IMR-90 (cell line): ENCODE results near the gene SPATA46. TPM values are rescaled to one million over a fixed set of nuclear protein-coding genes. Genes with fewer than 3 reads are reported as not detected.

Source experiments
- ATAC-seq: fragments of 200-7000 bp; cut with Tn5 transposase; 2 replicates; pipeline ENCODE4 v1.9.1; 2020; ENCODE audit warnings: low read depth, mild to moderate bottlenecking, moderate library complexity
- BruUV-seq: library from RNA; stranded (reverse); fragments of 400-500 nt; replicated peaks from 2 replicates; lab custom pipeline; 2021; lab: Mats Ljungman, UMichigan
- CTCF ChIA-PET: fragments of 300-600 bp; formaldehyde crosslinking; extraction: SDS; loops from one replicate; lab custom pipeline; 2021; ENCODE audit warnings: antibody characterized with exemption; lab: Yijun Ruan, JAX
- POLR2A ChIA-PET: fragments of 300-600 bp; sonication (Branson Sonifier 250); formaldehyde crosslinking; loops from one replicate; lab custom pipeline; 2022; ENCODE audit warnings: antibody characterized with exemption; ENCODE audit not compliant: unreplicated experiment; lab: Charles Lee
- DNase-seq: peaks from one replicate; pipeline ENCODE4 v3.0.0; 2013
- H2AFZ ChIP-seq: replicated peaks from 2 replicates; pipeline ENCODE3; 2013; ENCODE audit warnings: low read length, mild to moderate bottlenecking; ENCODE audit not compliant: poor library complexity
- H2AK5ac ChIP-seq: 2 replicates; pipeline ENCODE4 v1.6.1; 2013; ENCODE audit warnings: low read depth, low read length, inconsistent platforms
- H2AK9ac ChIP-seq: replicated peaks from 2 replicates; pipeline ENCODE3; 2013; ENCODE audit warnings: mild to moderate bottlenecking, low read depth, low read length, moderate library complexity; ENCODE audit not compliant: poor library complexity
- H2BK120ac ChIP-seq: 2 replicates; pipeline ENCODE4 v1.6.1; 2013; ENCODE audit warnings: low read depth, low read length, inconsistent platforms
- H2BK15ac ChIP-seq: 3 replicates; pipeline ENCODE4 v1.6.1; 2013; ENCODE audit warnings: low read depth, low read length, inconsistent platforms
- H2BK20ac ChIP-seq: 2 replicates; pipeline ENCODE4 v1.6.1; 2013; ENCODE audit warnings: low read depth, mild to moderate bottlenecking, inconsistent platforms, low read length, moderate library complexity
- H2BK5ac ChIP-seq: 2 replicates; pipeline ENCODE4 v1.6.1; 2013; ENCODE audit warnings: mild to moderate bottlenecking, low read depth, low read length, inconsistent platforms; ENCODE audit not compliant: poor library complexity, severe bottlenecking
- H3K14ac ChIP-seq: replicated peaks from 2 replicates; pipeline ENCODE4 v1.6.1; 2013; ENCODE audit warnings: low read depth, low read length, inconsistent platforms
- H3K18ac ChIP-seq: 2 replicates; pipeline ENCODE4 v1.6.1; 2013; ENCODE audit warnings: low read depth, low read length, control low read depth
- H3K23ac ChIP-seq: 2 replicates; pipeline ENCODE4 v1.6.1; 2013; ENCODE audit warnings: low read depth, low read length, inconsistent platforms
- H3K27ac ChIP-seq: 2 replicates; pipeline ENCODE4 v1.5.1; 2013; ENCODE audit warnings: mild to moderate bottlenecking, control low read depth, low read length; ENCODE audit not compliant: insufficient read depth
- H3K27me3 ChIP-seq: 2 replicates; pipeline ENCODE4 v1.6.1; 2013; ENCODE audit warnings: low read length; ENCODE audit not compliant: control insufficient read depth, insufficient read depth
- H3K36me3 ChIP-seq: 2 replicates; pipeline ENCODE4 v1.6.1; 2013; ENCODE audit warnings: low read length, mixed read lengths; ENCODE audit not compliant: control insufficient read depth, insufficient read depth
- H3K4ac ChIP-seq: 2 replicates; pipeline ENCODE4 v1.6.1; 2013; ENCODE audit warnings: low read depth, low read length, inconsistent platforms
- H3K4me1 ChIP-seq: 2 replicates; pipeline ENCODE4 v1.6.1; 2013; ENCODE audit warnings: low read length, mixed read lengths; ENCODE audit not compliant: control insufficient read depth, insufficient read depth
- H3K4me2 ChIP-seq: 2 replicates; pipeline ENCODE4 v1.6.1; 2013; ENCODE audit warnings: low read depth, mild to moderate bottlenecking, control low read depth, low read length, moderate library complexity
- H3K4me3 ChIP-seq: 2 replicates; pipeline ENCODE4 v1.5.1; 2013; ENCODE audit warnings: low read depth, mild to moderate bottlenecking, control low read depth, low read length, moderate library complexity; ENCODE audit not compliant: insufficient read depth
- H3K56ac ChIP-seq: 2 replicates; pipeline ENCODE4 v1.6.1; 2013; ENCODE audit warnings: low read length, inconsistent platforms; ENCODE audit not compliant: insufficient read depth; ENCODE audit errors: extremely low read depth
- H3K79me1 ChIP-seq, 2 experiments: 2 replicates each; pipeline ENCODE4 v1.6.1; 2013; ENCODE audit warnings: low read length in 2 of 2, inconsistent platforms in 1 of 2, low read depth in 1 of 2
- H3K9ac ChIP-seq: 2 replicates; pipeline ENCODE4 v1.6.1; 2013; ENCODE audit warnings: low read depth, low read length, control low read depth
- H3K9me1 ChIP-seq: 2 replicates; pipeline ENCODE4 v1.6.1; 2013; ENCODE audit warnings: low read length, inconsistent platforms; ENCODE audit not compliant: insufficient read depth
- H3K9me3 ChIP-seq: 2 replicates; pipeline ENCODE4 v1.6.1; 2013; ENCODE audit warnings: low read length; ENCODE audit not compliant: control insufficient read depth, insufficient read depth
- H4K20me1 ChIP-seq: 2 replicates; pipeline ENCODE4 v1.6.1; 2013; ENCODE audit warnings: low read length, inconsistent platforms; ENCODE audit not compliant: insufficient read depth
- H4K5ac ChIP-seq: 2 replicates; pipeline ENCODE4 v1.6.1; 2013; ENCODE audit warnings: mild to moderate bottlenecking, low read depth, low read length, control low read depth
- H4K8ac ChIP-seq, 2 experiments: 2 replicates each; pipeline ENCODE4 v1.6.1; 2013; ENCODE audit warnings: low read depth in 2 of 2, low read length in 2 of 2, control low read depth in 1 of 2, inconsistent platforms in 1 of 2
- H4K91ac ChIP-seq: 2 replicates; pipeline ENCODE4 v1.6.1; 2013; ENCODE audit warnings: low read depth, low read length, inconsistent platforms; ENCODE audit not compliant: insufficient read depth
- RAD21 ChIP-seq: IDR thresholded peaks from 2 replicates; pipeline ENCODE4 v1.6.1; 2012; ENCODE audit warnings: low read length, improper control_type of control experiment
- USF2 ChIP-seq: fragments of 150-350 bp; IDR thresholded peaks from 2 replicates; pipeline ENCODE4 v1.6.1; 2017; ENCODE audit warnings: mild to moderate bottlenecking, antibody characterized with exemption, low read length, low read depth
- WGBS, 2 experiments: methylation state at CpG; one replicate each; pipeline versions ENCODE4 v1.1.5 to v1.1.7; 2013; ENCODE audit warnings: missing lambda C conversion rate in 2 of 2; ENCODE audit not compliant: insufficient read length in 1 of 2; ENCODE audit errors: extremely low coverage in 2 of 2; 5-methylcytosine and 5-hydroxymethylcytosine counted together
- dilution Hi-C: fragments of 300-500 bp; cut with HindIII; formaldehyde crosslinking; loops from one replicate; pipeline ENCODE4 v1.14.3; 2018; ENCODE audit warnings: low sequenced_read_pairs; ENCODE audit not compliant: unreplicated experiment
- in situ Hi-C: fragments of 300-500 bp; cut with MboI; formaldehyde crosslinking; loops from 3 replicates; pipeline ENCODE4 v1.14.3; 2019; ENCODE audit warnings: low sequenced_read_pairs, inconsistent platforms, mixed read lengths
- intact Hi-C: fragments of 100-400 bp; cut with micrococcal nuclease; formaldehyde crosslinking; loops from 2 replicates; pipeline ENCODE4 v1.10.0; 2022
- polyA plus RNA-seq, 3 experiments: library from polyadenylated mRNA; depleted of rRNA; stranded (reverse); fragments of >200 nt; gene quantifications; 2 replicates each; pipeline ENCODE4 v1.2.3, GENCODE V29; 2012; ENCODE audit warnings: low replicate concordance in 1 of 3
- total RNA-seq: library from RNA; depleted of rRNA; stranded (reverse); fragments of >200 nt; gene quantifications from 2 replicates; pipeline ENCODE4 v1.2.3, GENCODE V29; 2012

Gene SPATA46
- total and polyA plus RNA-seq, 2 of the 4 experiments (the other 2 are of a cell fraction), result not detected

- POLR2A ChIA-PET, result no interaction called here
- Histone ChIP-seq H2BK120ac (no peak overlapping the region), H4K91ac (no peak overlapping the region), H3K9me3 (no peaks in the 10 kb centered on the region), H3K56ac (no peak overlapping the region), H3K9me1 (no peaks in the 10 kb centered on the region), H4K20me1 (no peaks in the 10 kb centered on the region), H3K27ac (no peak overlapping the region), H2BK5ac (no peak overlapping the region), H3K27me3 (peaks cover 30% of the 10 kb centered on the region), H3K79me1 (no peaks in the 10 kb centered on the region), H2AK9ac (no peak overlapping the region), H3K9ac (no peak overlapping the region), H4K8ac (no peak overlapping the region), H3K4me1 (no peaks in the 10 kb centered on the region), H3K4me2 (no peak overlapping the region), H2BK15ac (no peak overlapping the region), H3K18ac (no peak overlapping the region), H3K4ac (no peak overlapping the region), H3K23ac (no peak overlapping the region), H2AFZ (no peak overlapping the region), H2AK5ac (no peak overlapping the region), H3K4me3 (no peak overlapping the region), H3K14ac (no peak overlapping the region), H2BK20ac (no peak overlapping the region), H4K5ac (no peak overlapping the region), H3K36me3 (no peaks in the 10 kb centered on the region)
- TF ChIP-seq RAD21 (no peak), USF2 (no peak)
- in situ Hi-C loops (loop anchor here (25.0 kb wide), 1 partner anchor 600 kb away; no protein-coding TSS in a partner anchor), dilution Hi-C loops (no loop called here), intact Hi-C loops (no loop called here)
- BruUV-seq, result no TSS peak
- ATAC-seq (no peak), DNase-seq (no peak)
- 64% methylated on average over 10 of the region's 20 CpGs; no CpG with 5 or more reads in 1 of the 2 experiments for WGBS, 2 experiments
- CTCF ChIA-PET, result interaction anchor here (1.1 kb wide), 1 partner anchor 21 kb away, joined by 3 read pairs; no protein-coding TSS in a partner anchor
Measured at GRCh38 chr1:162387226-162388082, 10.8 kb upstream of the SPATA46 start.
